ENCODE data around the gene PAX8.

PAX8 gene

GRCh38 chr2:113167115-113167932 is 111.4 kb downstream of the PAX8 start:
- no peak for DNase-seq

GRCh38 chr2:113166187-113166645 is 112.5 kb downstream of the PAX8 start:
- DNase-seq, result no peak
